GM18526 (cell line): Measurements from ENCODE around the gene TUBGCP5.

ENCODE experiments used
- POLR2A ChIP-seq: IDR thresholded peaks from 3 replicates; pipeline ENCODE4 v1.6.1; 2011; ENCODE audit not compliant: insufficient read length; ENCODE audit errors: extremely low read depth

TUBGCP5 gene

DNA sequence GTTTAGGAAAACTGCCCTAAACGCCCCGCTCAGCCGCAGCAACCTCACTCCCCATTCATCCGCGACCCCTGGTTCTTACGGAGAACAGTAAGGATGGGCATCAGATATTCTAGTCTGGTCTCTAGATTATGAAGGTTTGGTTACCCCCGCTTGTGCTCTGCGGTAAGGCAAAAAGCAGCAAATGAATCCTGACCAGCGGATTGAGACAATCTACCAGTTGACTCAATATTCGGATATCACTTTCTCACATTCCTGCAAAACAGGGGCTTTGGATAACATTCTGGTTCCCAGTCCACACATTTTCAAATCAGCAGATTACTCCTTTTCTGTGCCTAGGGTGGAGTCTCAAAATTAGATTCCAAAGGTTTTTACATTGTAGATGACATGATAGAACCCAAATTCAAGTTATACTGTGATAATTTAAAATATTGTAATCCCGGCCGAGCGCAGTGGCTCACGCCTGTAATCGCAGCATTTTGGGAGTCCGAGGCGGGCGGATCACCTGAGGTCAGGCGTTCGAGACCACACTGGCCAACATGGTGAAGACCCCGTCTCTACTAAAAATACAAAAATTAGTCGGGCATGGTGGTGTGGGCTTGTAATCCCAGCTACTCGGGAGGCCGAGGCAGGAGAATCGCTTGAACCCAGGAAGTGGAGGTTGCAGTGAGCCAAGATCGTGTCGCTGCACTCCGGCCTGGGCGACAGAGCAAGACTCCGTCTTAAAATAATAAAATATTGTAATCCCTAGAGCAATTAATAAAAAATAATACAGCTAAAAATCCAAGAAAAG, 58.1 kb downstream of the TUBGCP5 start:
- no peak for TF ChIP-seq POLR2A

DNA sequence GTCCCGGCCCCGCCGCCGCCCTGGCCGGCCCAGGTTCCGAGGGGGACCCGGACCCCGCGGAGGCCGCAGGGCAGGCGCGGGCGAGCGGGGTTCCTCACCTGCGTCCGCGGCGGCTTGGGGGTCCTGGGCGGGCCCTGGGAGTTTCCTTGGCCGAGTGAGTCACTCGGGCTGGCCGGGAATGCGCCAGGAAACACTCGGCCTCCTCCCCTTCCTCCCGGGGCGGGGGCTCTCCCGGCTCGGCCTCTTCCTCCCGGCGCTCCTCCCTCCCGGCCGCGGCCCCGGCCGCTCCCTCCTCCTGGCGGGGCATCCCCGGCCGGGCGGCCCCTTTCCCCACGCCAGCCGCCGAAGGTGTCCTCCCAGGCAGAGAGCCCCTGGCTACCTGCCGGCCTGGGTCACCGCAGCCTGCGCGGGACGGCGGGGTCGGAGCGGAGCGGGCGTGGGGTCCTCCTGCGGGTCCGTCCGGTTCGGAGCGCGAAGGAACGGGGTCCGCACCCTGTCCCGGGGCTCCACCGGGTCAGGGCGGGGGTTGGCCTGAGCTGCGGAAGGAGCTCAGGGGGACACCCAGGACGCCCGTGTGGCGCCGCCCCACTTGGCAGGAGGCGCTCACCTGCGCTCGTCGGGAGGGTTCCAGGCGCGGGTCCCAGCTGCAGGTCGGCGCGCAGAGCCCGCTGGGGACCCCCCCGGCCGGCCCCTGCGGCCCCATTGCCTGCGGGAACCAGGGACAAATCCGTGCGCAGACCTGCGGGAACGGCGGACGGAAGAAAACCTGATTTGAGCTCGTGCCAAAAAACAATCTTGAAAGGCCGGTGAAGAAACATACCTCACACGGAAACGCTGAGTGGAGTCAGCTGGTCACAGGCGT, 58.9 kb downstream of the TUBGCP5 start, which contains the start of gene CYFIP1:
CYFIP1 (minus strand) TSS at position 180 of the 862 bp plus-strand sequence. CDS start 33,083 bp downstream, outside the sequence.
- TF ChIP-seq POLR2A, result no peak

DNA sequence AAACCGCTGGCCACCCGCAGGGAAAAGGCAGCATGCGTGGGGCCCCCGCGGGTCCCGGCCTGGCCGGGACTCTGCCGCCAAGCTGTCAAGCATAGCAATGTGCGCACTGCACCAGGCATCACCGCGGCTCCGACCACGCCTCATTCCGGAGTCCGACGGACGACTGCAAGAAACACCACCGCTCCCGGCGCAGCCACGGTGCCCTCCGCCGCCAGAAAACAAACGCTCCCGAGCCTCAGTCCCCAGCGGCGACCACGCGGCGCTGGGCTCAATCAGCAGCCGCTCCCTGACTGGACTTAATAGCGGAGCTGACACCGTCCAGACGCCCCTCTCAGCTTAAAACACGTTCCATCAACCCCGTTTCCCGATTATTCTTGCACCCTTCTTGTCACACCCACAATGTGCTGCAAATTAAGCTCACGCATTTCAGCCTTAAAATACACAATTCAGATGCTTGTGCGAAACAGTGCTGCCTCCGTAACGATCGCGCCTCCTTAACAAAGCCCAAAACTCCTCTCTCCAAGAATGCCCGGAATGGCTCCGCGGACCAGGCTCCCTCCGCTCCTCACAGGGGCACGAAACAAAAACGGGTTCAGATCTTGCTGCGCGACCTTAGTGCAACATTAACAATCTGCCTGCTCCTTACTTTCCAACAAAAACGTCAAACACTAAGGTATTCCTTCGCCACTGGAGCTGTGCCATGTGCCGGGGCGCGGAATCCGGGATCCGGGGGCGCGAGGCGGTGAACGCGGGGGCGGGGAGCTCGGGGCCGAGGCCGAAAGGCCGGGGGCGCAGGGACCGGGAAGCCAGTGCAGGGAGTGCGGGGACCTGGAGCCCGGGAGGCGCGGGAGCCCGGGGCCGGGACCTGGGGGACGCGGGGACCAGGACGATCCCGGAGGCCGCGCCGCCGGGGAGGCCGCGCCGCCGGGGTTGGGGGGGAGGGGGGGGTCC, 59.9 kb downstream of the TUBGCP5 start:
- TF ChIP-seq POLR2A, result no peak

DNA sequence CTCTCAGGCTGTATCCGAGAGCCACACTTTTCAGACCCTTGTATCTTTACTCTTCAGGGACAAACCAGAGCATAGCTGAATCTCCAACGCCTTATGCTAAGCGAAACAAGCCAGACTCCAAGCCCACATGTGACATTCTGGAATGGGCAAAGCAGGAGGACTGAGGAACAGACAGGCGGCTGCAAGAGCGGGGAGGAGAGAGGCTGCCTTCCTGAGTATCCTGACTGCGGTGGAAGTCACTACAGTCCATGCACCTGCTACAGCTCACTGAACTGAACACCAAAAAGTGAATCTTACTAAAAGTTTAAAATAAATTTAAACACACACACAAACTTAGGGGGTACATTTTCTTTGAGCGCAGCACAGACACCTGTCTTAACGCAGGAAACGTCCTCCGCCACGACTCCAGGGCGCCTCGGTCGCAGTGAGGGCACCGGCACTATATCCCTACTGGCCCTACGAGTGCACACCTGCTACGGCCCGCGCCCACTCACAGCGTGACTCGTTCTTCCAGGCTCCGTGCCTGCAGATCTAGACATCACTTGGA, 60.6 kb downstream of the TUBGCP5 start:
- TF ChIP-seq POLR2A, result no peak

DNA sequence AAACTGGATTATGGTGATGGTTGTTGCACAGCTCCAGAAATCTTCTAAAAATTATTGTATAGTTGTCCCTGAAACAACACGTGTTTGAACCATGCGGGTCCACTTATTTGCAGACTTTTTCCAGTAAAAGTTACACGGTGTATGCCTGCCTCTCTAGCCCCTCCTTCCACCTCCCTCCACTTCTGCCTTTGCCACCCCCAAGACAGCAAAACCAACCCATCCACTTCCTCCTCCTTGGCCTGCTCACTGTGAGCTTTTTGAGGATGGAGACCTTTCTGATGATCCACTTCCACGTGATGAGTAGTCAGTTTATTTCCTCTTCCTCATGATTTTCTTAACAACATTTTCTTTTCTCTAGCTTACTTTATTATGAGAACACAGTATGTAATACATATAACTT, 64.6 kb downstream of the TUBGCP5 start:
- no peak for TF ChIP-seq POLR2A

DNA sequence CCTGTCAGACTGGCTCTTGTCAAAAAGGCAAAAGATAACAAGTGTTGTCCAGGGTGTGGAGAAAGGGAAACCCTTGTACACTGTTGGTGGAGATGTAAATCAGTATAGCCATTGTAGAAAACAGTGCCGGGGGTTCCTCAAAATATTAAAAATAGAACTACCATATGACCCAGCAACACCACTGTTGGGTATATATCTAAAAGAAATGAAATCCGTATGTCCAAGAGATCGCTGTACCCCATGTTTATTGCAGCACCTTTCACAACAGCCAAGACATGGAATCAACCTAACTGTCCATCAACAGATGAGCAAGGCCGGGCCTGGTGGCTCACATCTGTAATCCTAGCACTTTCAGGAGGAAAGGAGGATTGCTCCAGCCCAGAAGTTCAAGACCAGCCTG, 65.4 kb downstream of the TUBGCP5 start:
- no peak for TF ChIP-seq POLR2A

DNA sequence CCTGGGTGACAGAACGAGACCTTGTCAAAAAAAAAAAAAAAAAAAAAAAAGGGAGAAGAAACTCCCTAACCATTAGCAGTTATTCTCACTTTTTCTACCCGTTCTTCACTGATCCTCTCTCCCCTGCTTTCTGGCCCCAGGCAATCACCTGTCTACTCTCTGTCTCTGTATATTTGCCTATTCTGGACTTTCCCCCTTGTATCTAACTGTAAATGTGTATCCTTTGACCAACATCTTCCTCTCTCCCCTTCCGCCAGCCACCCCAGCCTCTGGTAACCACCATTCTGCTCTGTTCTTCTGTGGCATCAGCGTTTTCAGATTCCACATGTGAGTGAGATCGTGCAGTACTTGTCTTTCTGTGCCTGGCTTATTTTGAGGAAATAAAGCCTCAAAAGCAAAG, 66.1 kb downstream of the TUBGCP5 start:
- no peak for TF ChIP-seq POLR2A

DNA sequence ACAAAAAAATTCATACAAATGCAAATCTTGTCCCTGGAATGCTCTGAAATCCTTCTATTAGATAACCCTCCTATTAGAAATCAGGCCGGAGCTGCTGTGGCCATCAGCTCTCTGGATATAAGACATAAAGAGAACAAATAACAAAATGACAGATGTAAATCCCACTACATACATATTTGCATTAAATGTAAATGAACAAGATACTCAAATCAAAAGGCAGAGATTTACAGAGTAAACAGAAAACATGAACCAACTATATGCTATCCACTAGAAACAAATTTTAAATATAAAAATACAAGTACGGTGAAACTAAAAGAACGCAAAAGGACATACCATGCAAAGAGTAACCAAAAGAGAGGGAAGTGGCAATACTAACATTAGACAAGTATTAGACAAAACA, 69.9 kb downstream of the TUBGCP5 start:
- TF ChIP-seq POLR2A, result no peak

DNA sequence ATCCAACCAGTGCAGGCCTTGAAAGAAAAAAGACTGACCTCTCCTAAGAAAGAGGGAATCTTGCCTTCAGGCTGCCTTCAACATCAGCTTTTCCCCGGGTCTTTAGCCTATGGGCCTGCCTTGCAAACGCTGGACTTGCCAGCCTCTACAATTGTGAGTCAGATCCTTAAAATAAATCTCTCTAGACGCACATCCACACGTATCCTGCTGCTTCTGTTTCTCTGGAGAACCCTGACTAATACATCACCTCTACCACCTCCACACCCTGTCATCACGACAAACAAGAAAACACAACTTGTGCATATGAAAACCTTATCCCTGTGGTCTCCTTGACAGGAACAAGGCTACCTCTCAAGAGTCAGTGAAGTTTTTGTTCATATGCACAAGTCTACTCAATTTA, 71.0 kb downstream of the TUBGCP5 start:
- no peak for TF ChIP-seq POLR2A

DNA sequence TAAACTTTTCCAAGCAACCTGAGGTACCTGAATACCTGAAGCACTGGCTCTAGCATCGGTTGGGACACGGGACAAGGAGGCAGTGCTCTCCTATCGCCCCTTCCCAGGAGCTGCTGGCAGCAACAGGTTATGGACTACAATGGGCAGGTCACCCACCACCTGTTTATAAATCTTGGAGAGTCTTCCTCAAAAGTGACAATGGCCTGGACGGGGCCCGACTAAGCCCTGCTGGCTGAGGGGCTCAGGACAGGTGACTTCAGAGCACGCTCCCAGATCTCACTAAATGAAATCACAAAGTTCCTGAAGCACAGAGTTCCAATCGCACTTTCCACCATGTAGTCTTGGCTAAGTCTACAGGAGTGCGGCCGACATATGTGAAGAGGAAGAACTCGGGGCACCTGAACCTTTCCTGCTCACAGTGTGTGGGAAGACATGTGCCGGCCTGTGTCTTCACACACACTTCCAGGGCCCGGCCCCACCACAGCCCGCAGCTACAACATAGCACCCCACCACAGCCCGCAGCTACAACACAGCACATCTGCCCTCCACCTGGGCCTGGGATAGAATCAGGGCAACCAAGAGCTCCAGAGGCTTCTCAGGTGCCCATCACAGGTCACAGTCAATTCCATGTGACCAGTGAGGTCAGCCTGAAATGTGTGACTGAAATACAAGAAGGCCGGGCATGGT, 72.1 kb downstream of the TUBGCP5 start:
- no peak for TF ChIP-seq POLR2A

DNA sequence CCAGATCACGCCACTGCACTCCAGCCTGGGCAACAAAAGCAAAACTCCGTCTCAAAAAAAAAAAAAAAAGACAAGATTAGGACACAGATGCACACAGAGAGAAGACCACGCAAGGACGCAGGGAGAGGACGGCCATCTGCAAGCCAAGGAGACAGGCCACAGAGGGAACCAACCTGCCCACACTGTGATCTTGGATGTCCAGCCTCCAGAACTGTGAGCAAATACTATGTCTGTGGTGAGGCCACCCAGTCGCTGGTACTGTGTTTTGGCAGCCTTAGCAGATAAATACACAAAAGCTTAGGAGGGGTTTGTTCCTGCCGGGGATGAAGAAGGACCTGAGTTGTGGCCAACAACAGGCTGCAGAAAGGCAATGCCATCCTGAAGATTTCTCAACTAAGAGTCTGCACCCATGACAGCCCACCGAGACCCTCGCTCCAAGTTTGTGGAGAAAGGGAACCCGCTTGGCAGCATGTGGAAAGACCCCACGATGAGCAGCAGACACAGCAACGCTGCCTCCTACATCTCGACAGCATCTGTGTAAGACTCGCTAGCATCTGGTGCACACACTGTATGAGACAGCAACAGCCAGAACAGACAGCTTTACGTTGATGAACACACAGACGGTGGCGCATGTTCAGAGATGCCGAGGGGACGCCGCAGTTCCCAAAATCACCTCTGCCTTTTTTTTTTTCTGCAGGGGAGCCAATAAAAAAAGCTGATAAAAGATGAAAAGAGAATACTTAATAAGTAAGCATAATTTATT, 72.9 kb downstream of the TUBGCP5 start:
- TF ChIP-seq POLR2A, result no peak

DNA sequence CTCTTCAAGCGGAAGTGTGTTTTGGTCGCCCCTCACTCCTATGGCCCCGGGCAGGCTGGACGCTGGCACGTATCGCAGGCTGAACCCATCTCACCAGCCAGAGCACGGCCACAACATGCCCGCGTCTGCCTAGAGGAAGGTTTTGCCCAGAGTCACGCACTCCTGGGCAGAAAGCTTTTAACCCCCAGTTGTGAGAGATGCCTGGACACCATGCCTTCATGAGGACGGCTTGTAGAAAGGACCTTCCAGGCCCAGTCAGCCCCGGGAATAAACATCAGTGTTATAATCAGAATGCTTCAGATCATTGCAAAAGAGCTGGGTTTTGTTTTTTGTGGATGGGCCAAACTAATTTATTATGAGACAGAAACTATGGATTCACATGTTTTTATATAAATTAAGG, 75.7 kb downstream of the TUBGCP5 start:
- TF ChIP-seq POLR2A, result no peak

DNA sequence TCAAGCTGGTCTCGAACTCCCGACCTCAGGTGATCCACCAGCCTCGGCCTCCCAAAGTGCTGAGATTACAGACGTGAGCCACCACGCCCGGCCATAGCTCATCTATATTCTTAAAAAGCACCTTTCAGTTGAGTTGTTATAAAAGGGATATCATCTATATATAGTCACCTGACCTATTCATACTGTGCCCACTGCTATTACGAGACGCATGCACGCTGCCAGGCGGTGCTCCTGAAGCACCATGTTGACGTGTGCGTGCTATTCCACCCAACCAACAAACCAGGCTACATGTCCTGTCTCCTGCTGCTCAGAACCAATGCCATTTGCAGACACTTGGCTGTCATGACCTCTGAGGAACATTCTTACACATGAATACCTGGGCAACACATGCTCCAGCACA, 76.8 kb downstream of the TUBGCP5 start:
- no peak for TF ChIP-seq POLR2A
